DOHH2 (cell line): Measurements from ENCODE around the gene ELL2.

Source experiments
- H3F3A ChIP-seq: fragments of 200-600 bp; sonication (generic), shearing (Covaris generic); 2 replicates; pipeline ENCODE4 v1.6.0; 2016; ENCODE audit warnings: antibody characterized with exemption, mild to moderate bottlenecking; ENCODE audit not compliant: control insufficient read depth, insufficient read depth
- H3K27ac ChIP-seq: fragments of 200-600 bp; sonication (generic); 2 replicates; pipeline ENCODE4 v1.5.1; 2014; ENCODE audit warnings: low read depth, mild to moderate bottlenecking, low read length, moderate library complexity
- H3K27me3 ChIP-seq: fragments of 200-600 bp; sonication (generic); 2 replicates; pipeline ENCODE4 v1.6.1; 2014; ENCODE audit warnings: mild to moderate bottlenecking, low read length, mixed read lengths; ENCODE audit not compliant: control insufficient read depth
- H3K36me3 ChIP-seq: fragments of 200-600 bp; sonication (generic); 2 replicates; pipeline ENCODE4 v1.6.1; 2014; ENCODE audit warnings: mild to moderate bottlenecking, low read length, moderate library complexity, mixed read lengths; ENCODE audit not compliant: control insufficient read depth
- H3K4me1 ChIP-seq: fragments of 200-600 bp; sonication (generic); 2 replicates; pipeline ENCODE4 v1.6.1; 2014; ENCODE audit warnings: mild to moderate bottlenecking, low read length, mixed read lengths; ENCODE audit not compliant: control insufficient read depth
- H3K4me2 ChIP-seq: fragments of 200-600 bp; sonication (generic); 2 replicates; pipeline ENCODE4 v1.6.0; 2014; ENCODE audit warnings: mild to moderate bottlenecking, low read length, moderate library complexity
- H3K4me3 ChIP-seq: fragments of 200-600 bp; sonication (generic); 2 replicates; pipeline ENCODE4 v1.5.1; 2014; ENCODE audit warnings: mild to moderate bottlenecking, low read length, mixed read lengths
- H3K79me2 ChIP-seq: fragments of 200-600 bp; sonication (generic); 2 replicates; pipeline ENCODE4 v1.6.1; 2014; ENCODE audit warnings: mild to moderate bottlenecking, low read length, mixed read lengths; ENCODE audit not compliant: control insufficient read depth
- H3K9me2 ChIP-seq: fragments of 200-600 bp; sonication (generic); replicated peaks from 2 replicates; pipeline ENCODE4 v1.6.1; 2014; ENCODE audit warnings: mild to moderate bottlenecking, low read length, mixed read lengths; ENCODE audit not compliant: control insufficient read depth
- H3K9me3 ChIP-seq: fragments of 200-600 bp; sonication (generic); 2 replicates; pipeline ENCODE4 v1.6.1; 2014; ENCODE audit warnings: antibody characterized with exemption, low read length, mixed read lengths; ENCODE audit not compliant: control insufficient read depth, insufficient read depth
- H4K20me1 ChIP-seq: fragments of 200-600 bp; sonication (generic); 2 replicates; pipeline ENCODE4 v1.6.0; 2014; ENCODE audit warnings: low read depth, mild to moderate bottlenecking, antibody characterized with exemption, low read length, moderate library complexity; ENCODE audit not compliant: control insufficient read depth, insufficient read depth
- EZH2phosphoT487 ChIP-seq: fragments of 200-600 bp; sonication (generic); IDR thresholded peaks from 2 replicates; pipeline ENCODE4 v1.6.1; 2017; ENCODE audit warnings: borderline replicate concordance, mild to moderate bottlenecking, antibody characterized with exemption, low read length, moderate library complexity, mixed read lengths
- TF ChIP-seq, protein P1 (sequence below): fragments of 200-600 bp; sonication (generic); IDR thresholded peaks from one replicate; pipeline ENCODE4 v1.5.1; 2014; ENCODE audit warnings: antibody characterized with exemption, mild to moderate bottlenecking, low read depth, low read length; ENCODE audit not compliant: poor library complexity, severe bottlenecking

ELL2 gene

DNA sequence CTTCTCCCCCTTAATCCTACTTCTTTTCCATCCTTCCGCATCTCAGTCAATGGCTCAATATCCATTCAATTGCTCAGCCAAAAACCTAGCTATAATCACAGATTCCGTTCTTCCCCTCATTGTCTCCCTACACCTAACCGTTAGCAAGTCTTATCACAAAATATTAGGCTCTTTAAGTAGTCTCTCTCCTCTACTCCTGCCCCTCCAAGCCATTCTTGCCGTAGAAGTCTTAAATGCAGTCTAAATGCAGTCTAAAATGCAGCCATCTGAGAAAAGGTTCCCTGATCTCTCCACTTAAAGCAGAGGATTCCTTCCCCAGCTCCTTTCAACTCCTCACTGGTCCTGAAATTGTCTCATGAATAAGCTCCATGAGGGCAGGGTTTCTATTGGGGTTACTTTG, 57.8 kb downstream of the ELL2 start:
- Histone ChIP-seq H3K4me1 (no peaks in the 10 kb centered on the region), H3F3A (no peaks in the 10 kb centered on the region), H3K9me2 (no peaks in the 10 kb centered on the region), H3K27ac (no peak overlapping the region), H3K36me3 (no peaks in the 10 kb centered on the region), H3K4me2 (no peak overlapping the region), H3K79me2 (no peaks in the 10 kb centered on the region), H4K20me1 (no peaks in the 10 kb centered on the region), H3K4me3 (no peak overlapping the region), H3K27me3 (no peaks in the 10 kb centered on the region), H3K9me3 (no peaks in the 10 kb centered on the region)
- TF ChIP-seq EZH2phosphoT487 = no peak
- TF ChIP-seq, protein P1, sequence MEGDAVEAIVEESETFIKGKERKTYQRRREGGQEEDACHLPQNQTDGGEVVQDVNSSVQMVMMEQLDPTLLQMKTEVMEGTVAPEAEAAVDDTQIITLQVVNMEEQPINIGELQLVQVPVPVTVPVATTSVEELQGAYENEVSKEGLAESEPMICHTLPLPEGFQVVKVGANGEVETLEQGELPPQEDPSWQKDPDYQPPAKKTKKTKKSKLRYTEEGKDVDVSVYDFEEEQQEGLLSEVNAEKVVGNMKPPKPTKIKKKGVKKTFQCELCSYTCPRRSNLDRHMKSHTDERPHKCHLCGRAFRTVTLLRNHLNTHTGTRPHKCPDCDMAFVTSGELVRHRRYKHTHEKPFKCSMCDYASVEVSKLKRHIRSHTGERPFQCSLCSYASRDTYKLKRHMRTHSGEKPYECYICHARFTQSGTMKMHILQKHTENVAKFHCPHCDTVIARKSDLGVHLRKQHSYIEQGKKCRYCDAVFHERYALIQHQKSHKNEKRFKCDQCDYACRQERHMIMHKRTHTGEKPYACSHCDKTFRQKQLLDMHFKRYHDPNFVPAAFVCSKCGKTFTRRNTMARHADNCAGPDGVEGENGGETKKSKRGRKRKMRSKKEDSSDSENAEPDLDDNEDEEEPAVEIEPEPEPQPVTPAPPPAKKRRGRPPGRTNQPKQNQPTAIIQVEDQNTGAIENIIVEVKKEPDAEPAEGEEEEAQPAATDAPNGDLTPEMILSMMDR = no peak

DNA sequence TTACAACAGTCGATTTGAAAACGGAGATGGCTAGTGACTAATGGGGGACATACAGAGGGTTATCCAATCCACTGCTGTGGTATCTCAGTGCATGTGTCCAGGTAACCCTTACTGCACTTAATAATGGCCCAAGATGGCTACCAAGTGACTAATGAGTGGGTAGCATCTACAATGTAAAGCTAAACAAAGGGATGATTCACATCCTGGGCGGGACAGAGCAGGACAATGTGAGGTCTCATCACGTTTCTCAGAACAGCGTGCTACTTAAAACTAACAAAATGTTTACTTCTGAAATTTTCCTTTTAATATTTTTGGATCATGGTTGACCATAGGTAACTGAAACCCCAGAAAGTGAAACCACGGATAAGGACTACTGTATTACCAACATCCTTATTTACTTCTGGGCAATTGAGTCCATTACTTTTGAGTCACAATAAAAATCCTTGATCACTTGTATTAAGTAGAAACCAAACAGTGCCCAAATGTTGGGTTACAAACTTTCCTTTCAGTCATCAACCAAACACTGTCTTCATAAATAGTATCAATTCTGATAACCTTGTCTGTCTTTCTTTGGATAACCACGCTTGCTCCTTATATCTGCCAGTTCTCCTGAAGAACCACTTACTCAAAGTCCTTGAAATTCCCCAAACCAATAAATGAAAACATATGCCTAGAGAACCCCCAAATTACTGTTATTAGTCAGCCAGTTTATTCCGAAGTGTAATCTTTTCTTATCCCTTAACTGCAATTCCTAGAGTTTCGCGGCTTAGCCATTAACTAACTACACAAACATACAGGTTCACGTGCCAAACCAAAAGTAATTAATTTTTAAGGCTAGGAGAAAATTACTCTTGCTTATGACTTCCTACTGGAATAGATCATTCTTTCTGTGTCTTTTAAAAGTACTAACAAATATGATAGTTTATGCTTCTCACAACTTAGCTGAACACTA, 59.7 kb downstream of the ELL2 start:
- Histone ChIP-seq H3K9me2 (no peaks in the 10 kb centered on the region), H3F3A (no peaks in the 10 kb centered on the region), H3K9me3 (no peaks in the 10 kb centered on the region), H4K20me1 (no peaks in the 10 kb centered on the region), H3K36me3 (no peaks in the 10 kb centered on the region), H3K4me1 (no peaks in the 10 kb centered on the region), H3K4me3 (no peak overlapping the region), H3K79me2 (no peaks in the 10 kb centered on the region), H3K4me2 (no peak overlapping the region), H3K27ac (no peak overlapping the region), H3K27me3 (no peaks in the 10 kb centered on the region; the same call in 1 of the 2 replicates)
- no peak for TF ChIP-seq EZH2phosphoT487
- TF ChIP-seq, protein P1 = no peak

DNA sequence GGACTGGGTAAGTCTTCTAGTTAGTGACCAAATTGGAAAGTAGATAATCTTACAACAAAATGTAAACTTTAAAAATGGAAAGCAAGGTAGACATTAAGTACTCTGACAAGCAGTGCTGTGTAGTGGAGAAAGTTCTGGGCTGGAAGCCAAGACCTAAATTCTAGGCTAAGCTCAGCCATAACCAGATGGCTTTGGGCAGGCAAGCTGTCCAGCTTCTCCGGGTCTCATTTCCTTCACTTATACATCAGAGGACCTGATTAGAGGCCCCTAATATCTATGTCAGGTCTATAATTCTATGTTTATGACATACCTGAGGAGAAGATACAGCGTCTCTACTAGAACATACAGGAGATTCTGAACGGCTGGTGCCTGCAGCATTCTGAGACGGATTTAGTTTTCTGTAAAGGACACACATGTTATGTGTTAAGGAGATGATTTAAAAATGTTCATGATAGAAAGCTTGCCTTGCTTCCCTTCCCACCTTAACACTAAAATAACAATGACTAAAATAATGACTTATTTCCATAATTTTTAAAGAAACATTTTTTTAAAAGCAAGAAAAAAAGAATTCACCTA, 61.2 kb downstream of the ELL2 start:
- TF ChIP-seq, protein P1 = no peak
- TF ChIP-seq EZH2phosphoT487 = no peak
- Histone ChIP-seq H3K79me2 (no peaks in the 10 kb centered on the region), H3K27ac (no peak overlapping the region), H3K4me3 (no peak overlapping the region), H3K4me1 (no peaks in the 10 kb centered on the region), H3K9me2 (no peaks in the 10 kb centered on the region), H3K9me3 (no peaks in the 10 kb centered on the region), H3K27me3 (peaks cover 4% of the 10 kb centered on the region; the same call in 1 of the 2 replicates), H3K36me3 (no peaks in the 10 kb centered on the region), H3K4me2 (no peak overlapping the region), H3F3A (no peaks in the 10 kb centered on the region), H4K20me1 (no peaks in the 10 kb centered on the region)
